ENCODE measurements around the gene SSBP3.

- TF ChIP-seq FOXM1 (IDR thresholded peaks at IDR 0.05; ENCODE audit: borderline replicate concordance), result no peak
- TF ChIP-seq ARNT (IDR thresholded peaks at IDR 0.05), result no peak
- TF ChIP-seq CTBP1 (IDR thresholded peaks at IDR 0.05; ENCODE audit: borderline replicate concordance), result no peak
- no peak for TF ChIP-seq SP1 (IDR thresholded peaks at IDR 0.05)
- no peak for TF ChIP-seq SUZ12 (IDR thresholded peaks at IDR 0.05)
- no peak for TF ChIP-seq HDGF (IDR thresholded peaks at IDR 0.05; ENCODE audit: borderline replicate concordance)
- no peak for TF ChIP-seq FOXA1 (IDR thresholded peaks at IDR 0.05)
Observed at GRCh38 chr1:54453022-54453421, 46.8 kb upstream of the SSBP3 start.

Data from HEK293T (cell line).